ENCODE results near the gene CPNE1.

CPNE1 gene

GRCh38 chr20:35629427-35630145, 35.1 kb downstream of the CPNE1 start:
- H3K4me3 ChIP-seq (ENCODE audit: low read length) = no peak overlapping the region
- no peak for DNase-seq (ENCODE audit: low read depth, low spot score)

GRCh38 chr20:35627121-35627520, 37.6 kb downstream of the CPNE1 start:
- H3K4me3 ChIP-seq (ENCODE audit: low read length) = no peak overlapping the region
- DNase-seq (ENCODE audit: low read depth, low spot score) = no peak

- no peak overlapping the region for H3K4me3 ChIP-seq (ENCODE audit: low read length)
- no peak for DNase-seq (ENCODE audit: low read depth, low spot score)
Measured at GRCh38 chr20:35626386-35627001, 38.2 kb downstream of the CPNE1 start.

GRCh38 chr20:35625584-35626385, 38.9 kb downstream of the CPNE1 start:
- DNase-seq (ENCODE audit: low read depth, low spot score) = no peak
- H3K4me3 ChIP-seq (ENCODE audit: low read length) = no peak overlapping the region

- no peak for DNase-seq (ENCODE audit: low read depth, low spot score)
- no peak overlapping the region for H3K4me3 ChIP-seq (ENCODE audit: low read length)
Measured at GRCh38 chr20:35621560-35621946, 43.1 kb downstream of the CPNE1 start.

- DNase-seq (ENCODE audit: low read depth, low spot score) = no peak
- H3K4me3 ChIP-seq (ENCODE audit: low read length) = no peak overlapping the region
Measured at GRCh38 chr20:35620818-35621559, 43.7 kb downstream of the CPNE1 start.

GRCh38 chr20:35619196-35620095, 45.3 kb downstream of the CPNE1 start:
- DNase-seq (ENCODE audit: low read depth, low spot score) = peak; percentile 57
- H3K4me3 ChIP-seq (ENCODE audit: low read length) = peak overlapping the region; percentile 63

GRCh38 chr20:35618263-35619131, 46.2 kb downstream of the CPNE1 start:
- DNase-seq (ENCODE audit: low read depth, low spot score) = no peak
- peak overlapping the region; percentile 63 for H3K4me3 ChIP-seq (ENCODE audit: low read length)

- no peak overlapping the region for H3K4me3 ChIP-seq (ENCODE audit: low read length)
- DNase-seq (ENCODE audit: low read depth, low spot score) = no peak
Measured at GRCh38 chr20:35617397-35618262, 47.1 kb downstream of the CPNE1 start.

- DNase-seq (ENCODE audit: low read depth, low spot score) = peak; percentile 99
- H3K4me3 ChIP-seq (ENCODE audit: low read length) = no peak overlapping the region
Measured at GRCh38 chr20:35616465-35617396, 48.0 kb downstream of the CPNE1 start.

- DNase-seq (ENCODE audit: low read depth, low spot score) = no peak
- H3K4me3 ChIP-seq (ENCODE audit: low read length) = peak within 1 kb of the TSS; percentile 51
Measured at GRCh38 chr20:35615667-35616464, 48.8 kb downstream of the CPNE1 start, which contains the start of gene SPAG4. Gene SPAG4 (plus strand): TSS chr20:35615829. CDS start chr20:35616004, 175 bp downstream.

GRCh38 chr20:35611482-35611881, 53.2 kb downstream of the CPNE1 start:
- no peak for DNase-seq (ENCODE audit: low read depth, low spot score)
- no peak overlapping the region for H3K4me3 ChIP-seq (ENCODE audit: low read length)

- no peak for DNase-seq (ENCODE audit: low read depth, low spot score)
- H3K4me3 ChIP-seq (ENCODE audit: low read length) = no peak overlapping the region
Measured at GRCh38 chr20:35610833-35611427, 53.8 kb downstream of the CPNE1 start.

GRCh38 chr20:35607003-35607735, 57.5 kb downstream of the CPNE1 start:
- DNase-seq (ENCODE audit: low read depth, low spot score) = no peak

More at GRCh38 chr20:35607003-35607735, 57.5 kb downstream of the CPNE1 start:
- no peak overlapping the region for H3K4me3 ChIP-seq (ENCODE audit: low read length)
